ENCODE measurements around the gene GTF3C1. TPM values are rescaled to one million over a fixed set of nuclear protein-coding genes. Genes with fewer than 3 reads are reported as not detected.

The GTF3C1 gene
- total and polyA plus RNA-seq, 2 of the 13 experiments (the other 11 are each of a cell fraction or from before 2014, with no cell fraction given), result 29.2 to 72.7 TPM

GRCh38 chr16:27549746-27550581, at the start of gene GTF3C1, which contains the start of gene KATNIP (continued):
- TF ChIP-seq ETV5 (CRISPR knock-in tag; IDR thresholded peaks at IDR 0.05; ENCODE audit: borderline replicate concordance) (peak; percentile 74), MAFG (CRISPR knock-in tag; IDR thresholded peaks at IDR 0.05) (no peak), ZNF567 (CRISPR knock-in tag; IDR thresholded peaks at IDR 0.05; ENCODE audit: borderline replicate concordance) (no peak), SALL1 (CRISPR knock-in tag; IDR thresholded peaks at IDR 0.05) (peak; percentile 71), TEAD2 (CRISPR knock-in tag; IDR thresholded peaks at IDR 0.05) (no peak), RFX1 (IDR thresholded peaks at IDR 0.05) (peak; percentile 98), KMT2B (CRISPR knock-in tag; IDR thresholded peaks at IDR 0.05) (peak; percentile 80; the same call in 1 of the 2 replicates), GTF3A (CRISPR knock-in tag; conservative IDR thresholded peaks at IDR 0.05) (no peak), ZNF547 (CRISPR knock-in tag; IDR thresholded peaks at IDR 0.05) (peak; percentile 71), HMG20B (CRISPR knock-in tag; conservative IDR thresholded peaks at IDR 0.05) (peak; percentile 47; the same call in 1 of the 2 replicates), ZNF781 (CRISPR knock-in tag; IDR thresholded peaks at IDR 0.05; ENCODE audit: borderline replicate concordance, not compliant biosample characterization) (no peak), ZNF251 (CRISPR knock-in tag; IDR thresholded peaks at IDR 0.05) (no peak), FOXK1 (CRISPR knock-in tag; IDR thresholded peaks at IDR 0.05; ENCODE audit: borderline replicate concordance, low read depth) (peak; percentile 70; the same call in 1 of the 2 replicates), ZC3H4 (CRISPR knock-in tag; IDR thresholded peaks at IDR 0.05; ENCODE audit: borderline replicate concordance) (peak; percentile 61; the same call in 1 of the 2 replicates), SP140L (CRISPR knock-in tag; IDR thresholded peaks at IDR 0.05; ENCODE audit: borderline replicate concordance) (no peak), SRSF4 (IDR thresholded peaks at IDR 0.05; ENCODE audit: low read depth, low read length, poor library complexity, severe bottlenecking) (no peak), IRF9 (CRISPR knock-in tag; IDR thresholded peaks at IDR 0.05; ENCODE audit: borderline replicate concordance) (peak; percentile 27; the same call in 1 of the 2 replicates), GLI4 (CRISPR knock-in tag; IDR thresholded peaks at IDR 0.05; ENCODE audit: borderline replicate concordance) (peak; percentile 82; the same call in 1 of the 2 replicates), JARID2 (CRISPR knock-in tag; IDR thresholded peaks at IDR 0.05; ENCODE audit: insufficient replicate concordance) (peak; percentile 40), ZNF33B (CRISPR knock-in tag; IDR thresholded peaks at IDR 0.05) (0 out of 2 replicates have a peak, but pooled peaks have one; percentile 63), ADNP (CRISPR knock-in tag; IDR thresholded peaks at IDR 0.05) (no peak), HNF1A (IDR thresholded peaks at IDR 0.05; ENCODE audit: low read depth) (no peak), HNF1A (CRISPR knock-in tag; IDR thresholded peaks at IDR 0.05; ENCODE audit: borderline replicate concordance) (no peak), MEIS2 (CRISPR knock-in tag; IDR thresholded peaks at IDR 0.05) (0 out of 2 replicates have a peak, but pooled peaks have one; percentile 47)

All from HepG2 (cell line).